GM23248 (cell line): Measurements from ENCODE around the gene GNA15.

Experiments
- EZH2 ChIP-seq: fragments of 200-600 bp; sonication (generic); IDR thresholded peaks from 2 replicates; pipeline ENCODE4 v1.6.1; 2018; ENCODE audit warnings: antibody characterized with exemption, mild to moderate bottlenecking; ENCODE audit not compliant: insufficient read depth, poor library complexity, severe bottlenecking
- EZH2phosphoT487 ChIP-seq: fragments of 200-600 bp; sonication (generic); IDR thresholded peaks from 2 replicates; pipeline ENCODE4 v1.6.1; 2018; ENCODE audit warnings: antibody characterized with exemption, moderate library complexity, mild to moderate bottlenecking, low read depth; ENCODE audit not compliant: insufficient read depth

- TF ChIP-seq EZH2 (no peak), EZH2phosphoT487 (no peak)
Observed at GRCh38 chr19:3206216-3206953, 70.6 kb downstream of the GNA15 start.
